ENCODE measurements around the gene DNAL1. TPM values are rescaled to one million over a fixed set of nuclear protein-coding genes. Genes with fewer than 3 reads are reported as not detected.

DNAL1 gene
- total and polyA plus RNA-seq, 2 experiments from 2014 or later: 5.9 to 16.7 TPM

DNA sequence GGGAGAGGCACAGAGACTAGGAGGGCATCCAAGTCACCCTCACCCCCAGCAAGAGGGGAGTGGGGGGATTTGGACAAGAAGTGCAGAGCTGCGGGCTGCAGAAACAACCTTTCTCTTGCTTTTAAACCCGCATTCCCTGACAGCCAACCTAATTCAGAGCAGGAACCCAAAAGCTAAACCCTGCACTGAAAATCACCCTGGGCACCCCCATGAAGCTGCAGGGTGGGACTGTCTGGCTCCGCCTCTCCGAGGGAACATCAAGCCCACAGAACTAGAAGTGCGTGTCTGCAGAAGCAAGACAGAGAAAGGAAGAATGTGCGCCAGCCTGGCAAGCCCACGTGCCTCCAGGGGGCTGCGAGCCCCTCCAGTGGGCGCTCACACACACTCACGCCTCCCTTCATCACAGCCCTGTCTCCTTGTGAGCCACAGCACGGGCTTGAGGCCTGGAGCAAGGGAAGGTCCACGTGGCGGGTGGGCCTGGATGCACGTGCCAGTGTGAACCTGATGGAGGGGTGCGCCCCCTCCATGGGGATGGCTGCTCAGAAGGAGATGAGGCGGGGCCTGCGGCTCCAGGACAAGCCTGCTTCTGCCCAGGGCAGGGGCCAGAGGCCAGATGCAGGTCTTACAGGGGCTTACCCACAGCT is 97.2 kb downstream of the DNAL1 start:
- Histone ChIP-seq H3K79me2 (ENCODE audit: insufficient read depth) (peaks cover 97% of the 10 kb centered on the region), H4K20me1 (ENCODE audit: insufficient read depth) (peaks cover 19% of the 10 kb centered on the region; the same call in 1 of the 2 replicates), H2AFZ (no peak overlapping the region), H3K9me2 (ENCODE audit: insufficient read depth) (no peaks in the 10 kb centered on the region), H3K4me1 (ENCODE audit: insufficient read depth) (peaks cover 53% of the 10 kb centered on the region), H3K4me3 (peak overlapping the region; percentile 59), H3K4me2 (ENCODE audit: unreplicated experiment) (peak overlapping the region; percentile 61), H3K9me3 (ENCODE audit: low read depth) (no peaks in the 10 kb centered on the region), H3K27ac (peak overlapping the region; percentile 76), H3K36me3 (ENCODE audit: low read depth) (peaks cover 6% of the 10 kb centered on the region), H3K9ac (peak overlapping the region; percentile 69), H3K27me3 (replicated peaks; ENCODE audit: insufficient read depth) (no peaks in the 10 kb centered on the region), H3F3A (ENCODE audit: insufficient read depth) (peaks cover 12% of the 10 kb centered on the region; the same call in 1 of the 2 replicates)
- DNase-seq: peak; percentile 37
- 22 to 24% methylated on average over 17 of the region's 17 CpGs for WGBS, 2 experiments (ENCODE audit: low coverage in 1 of 2, low lambda C conversion rate in 2 of 2, missing lambda C conversion rate in 2 of 2)
- TF ChIP-seq EZH2phosphoT487 (IDR thresholded peaks at IDR 0.05; ENCODE audit: insufficient read depth, low read depth) (no peak), EZH2 (IDR thresholded peaks at IDR 0.05; ENCODE audit: insufficient read depth, poor library complexity, severe bottlenecking) (no peak)
- in situ Hi-C loops (cut with MboI): no loop called here

DNA sequence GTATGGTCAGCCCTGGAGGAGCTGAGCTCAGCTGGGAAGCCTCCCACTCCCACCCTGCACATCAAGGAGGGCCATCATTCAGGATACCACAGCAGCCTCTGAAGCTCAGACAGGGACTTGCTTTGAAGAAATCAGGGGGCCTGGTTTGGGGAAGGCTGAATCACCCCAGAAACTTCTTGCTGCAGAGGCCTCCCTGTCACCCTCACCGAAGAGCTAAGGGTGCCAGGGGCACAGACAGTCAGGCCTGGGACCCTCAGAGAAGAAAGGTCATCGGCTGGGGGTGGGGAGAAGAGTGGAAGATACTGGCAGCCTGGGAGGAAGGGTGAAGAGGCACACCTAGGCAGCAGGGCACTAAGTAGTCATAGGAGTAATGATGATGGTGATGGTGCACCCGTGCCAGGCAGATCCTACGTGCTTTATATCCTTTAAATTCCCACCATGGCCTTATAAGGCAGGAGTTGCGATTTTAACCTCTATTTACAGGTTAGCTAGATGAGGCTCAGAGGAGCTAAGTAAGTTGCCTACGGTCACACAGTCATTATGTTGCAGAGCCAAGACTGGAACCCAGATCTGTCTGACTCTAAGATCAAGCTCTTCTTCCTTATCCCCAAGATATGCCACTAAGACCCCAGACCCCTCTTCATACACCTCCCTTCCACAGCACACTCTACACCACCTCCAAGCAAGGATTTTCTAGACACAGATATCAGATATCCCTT is 97.9 kb downstream of the DNAL1 start:
- H3K9me3 ChIP-seq (ENCODE audit: low read depth): no peaks in the 10 kb centered on the region
- H2AFZ ChIP-seq: no peak overlapping the region
- H3K27ac ChIP-seq: peak overlapping the region; percentile 76
- peaks cover 6% of the 10 kb centered on the region; the same call in 1 of the 2 replicates for H3K36me3 ChIP-seq (ENCODE audit: low read depth)
- peaks cover 53% of the 10 kb centered on the region for H3K4me1 ChIP-seq (ENCODE audit: insufficient read depth)
- no peaks in the 10 kb centered on the region for H3K27me3 ChIP-seq (replicated peaks; ENCODE audit: insufficient read depth)
- TF ChIP-seq EZH2phosphoT487 (IDR thresholded peaks at IDR 0.05; ENCODE audit: insufficient read depth, low read depth) (no peak), EZH2 (IDR thresholded peaks at IDR 0.05; ENCODE audit: insufficient read depth, poor library complexity, severe bottlenecking) (no peak)
- peaks cover 12% of the 10 kb centered on the region; the same call in 1 of the 2 replicates for H3F3A ChIP-seq (ENCODE audit: insufficient read depth)
- peak overlapping the region; percentile 69 for H3K9ac ChIP-seq
- 66 to 69% methylated on average over 6 of the region's 6 CpGs for WGBS, 2 experiments (ENCODE audit: low coverage in 1 of 2, low lambda C conversion rate in 2 of 2, missing lambda C conversion rate in 2 of 2)
- H3K4me2 ChIP-seq (ENCODE audit: unreplicated experiment): no peak overlapping the region
- peaks cover 97% of the 10 kb centered on the region for H3K79me2 ChIP-seq (ENCODE audit: insufficient read depth)
- no peaks in the 10 kb centered on the region for H3K9me2 ChIP-seq (ENCODE audit: insufficient read depth)
- no peak for DNase-seq
- peaks cover 19% of the 10 kb centered on the region; the same call in 1 of the 2 replicates for H4K20me1 ChIP-seq (ENCODE audit: insufficient read depth)
- in situ Hi-C loops (cut with MboI): no loop called here
- no peak overlapping the region for H3K4me3 ChIP-seq

DNA sequence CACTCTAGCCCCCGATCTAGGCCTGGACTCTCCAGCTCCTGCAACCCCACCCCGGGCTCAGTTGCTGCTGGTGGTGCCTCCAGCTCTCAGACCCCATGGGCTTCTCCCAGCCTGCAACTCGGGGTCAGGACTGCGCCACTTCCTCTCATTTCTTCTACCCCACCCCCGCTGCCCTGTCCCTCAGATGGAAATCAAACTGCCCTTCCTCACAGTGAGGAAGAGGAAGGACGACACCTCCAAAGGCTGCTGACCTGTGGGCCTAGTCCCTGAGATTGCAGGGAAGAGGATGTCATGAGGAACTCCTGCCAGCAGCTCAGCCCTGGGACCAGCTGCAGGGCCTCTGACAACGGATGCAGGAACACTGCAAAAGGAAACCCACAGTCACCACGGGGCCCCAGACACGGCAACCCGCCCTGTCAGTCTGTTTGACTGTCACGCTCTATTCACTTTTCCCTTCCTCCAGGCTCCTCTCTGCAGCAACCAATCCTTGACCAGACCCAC is 98.7 kb downstream of the DNAL1 start:
- Histone ChIP-seq H3K27me3 (replicated peaks; ENCODE audit: insufficient read depth) (no peaks in the 10 kb centered on the region), H3K9me3 (ENCODE audit: low read depth) (no peaks in the 10 kb centered on the region), H2AFZ (no peak overlapping the region), H3K4me3 (no peak overlapping the region), H3K79me2 (ENCODE audit: insufficient read depth) (peaks cover 97% of the 10 kb centered on the region), H4K20me1 (ENCODE audit: insufficient read depth) (peaks cover 27% of the 10 kb centered on the region), H3K4me2 (ENCODE audit: unreplicated experiment) (no peak overlapping the region), H3K36me3 (ENCODE audit: low read depth) (no peaks in the 10 kb centered on the region), H3F3A (ENCODE audit: insufficient read depth) (peaks cover 12% of the 10 kb centered on the region; the same call in 1 of the 2 replicates), H3K4me1 (ENCODE audit: insufficient read depth) (peaks cover 53% of the 10 kb centered on the region), H3K27ac (peak overlapping the region; percentile 3; the same call in 1 of the 2 replicates), H3K9me2 (ENCODE audit: insufficient read depth) (no peaks in the 10 kb centered on the region), H3K9ac (peak overlapping the region; percentile 2; the same call in 1 of the 2 replicates)
- WGBS, 2 experiments (ENCODE audit: low coverage in 1 of 2, low lambda C conversion rate in 2 of 2, missing lambda C conversion rate in 2 of 2): 54 to 57% methylated on average over 11 of the region's 11 CpGs
- no peak for TF ChIP-seq EZH2phosphoT487 (IDR thresholded peaks at IDR 0.05; ENCODE audit: insufficient read depth, low read depth)
- TF ChIP-seq EZH2 (IDR thresholded peaks at IDR 0.05; ENCODE audit: insufficient read depth, poor library complexity, severe bottlenecking): no peak
- DNase-seq: no peak
- in situ Hi-C loops (cut with MboI): no loop called here

GRCh38 chr14:73744175-73744867 is 99.5 kb downstream of the DNAL1 start:
- no peak overlapping the region for H2AFZ ChIP-seq
- no peaks in the 10 kb centered on the region for H3K9me2 ChIP-seq (ENCODE audit: insufficient read depth)
- peak overlapping the region; percentile 3; the same call in 1 of the 2 replicates for H3K27ac ChIP-seq
- H4K20me1 ChIP-seq (ENCODE audit: insufficient read depth): peaks cover 27% of the 10 kb centered on the region
- H3K4me2 ChIP-seq (ENCODE audit: unreplicated experiment): no peak overlapping the region
- whole genome bisulfite sequencing, 2 experiments (ENCODE audit: low coverage in 1 of 2, low lambda C conversion rate in 2 of 2, missing lambda C conversion rate in 2 of 2): 55 to 60% methylated on average over 7 of the region's 7 CpGs
- H3K36me3 ChIP-seq (ENCODE audit: low read depth): no peaks in the 10 kb centered on the region
- no peaks in the 10 kb centered on the region for H3K27me3 ChIP-seq (replicated peaks; ENCODE audit: insufficient read depth)
- no peak for DNase-seq
- H3K9me3 ChIP-seq (ENCODE audit: low read depth): no peaks in the 10 kb centered on the region
- H3K4me3 ChIP-seq: no peak overlapping the region
- H3K4me1 ChIP-seq (ENCODE audit: insufficient read depth): peaks cover 53% of the 10 kb centered on the region
- H3K9ac ChIP-seq: peak overlapping the region; percentile 2; the same call in 1 of the 2 replicates
- TF ChIP-seq EZH2 (IDR thresholded peaks at IDR 0.05; ENCODE audit: insufficient read depth, poor library complexity, severe bottlenecking) (no peak), EZH2phosphoT487 (IDR thresholded peaks at IDR 0.05; ENCODE audit: insufficient read depth, low read depth) (no peak)
- peaks cover 12% of the 10 kb centered on the region; the same call in 1 of the 2 replicates for H3F3A ChIP-seq (ENCODE audit: insufficient read depth)
- H3K79me2 ChIP-seq (ENCODE audit: insufficient read depth): peaks cover 97% of the 10 kb centered on the region
- in situ Hi-C loops (cut with MboI): no loop called here
